OCI-LY7 (cell line): ENCODE data around the gene RSPH9. TPM values are rescaled to one million over a fixed set of nuclear protein-coding genes. Genes with fewer than 3 reads are reported as not detected.

ENCODE experiments used
- BruUV-seq: library from RNA; stranded (reverse); fragments of 400-500 nt; replicated peaks from 2 replicates; lab custom pipeline; 2021; lab: Mats Ljungman, UMichigan
- CTCF ChIA-PET: fragments of 300-600 bp; sonication (Branson Sonifier 250); formaldehyde crosslinking; loops from one replicate; lab custom pipeline; 2022; ENCODE audit warnings: antibody characterized with exemption; ENCODE audit not compliant: unreplicated experiment; lab: Charles Lee
- POLR2A ChIA-PET: fragments of 300-600 bp; sonication (Branson Sonifier 250); formaldehyde crosslinking; loops from one replicate; lab custom pipeline; 2022; ENCODE audit warnings: antibody characterized with exemption; lab: Charles Lee
- DNase-seq: peaks from one replicate; pipeline ENCODE4 v3.0.0-alpha.2; 2015; ENCODE audit warnings: low spot score
- H2AFZ ChIP-seq: fragments of 200-600 bp; sonication (generic), shearing (Covaris generic); 2 replicates; pipeline ENCODE4 v1.6.1; 2014; ENCODE audit warnings: mild to moderate bottlenecking, antibody characterized with exemption, low read length, moderate library complexity
- H3K27ac ChIP-seq: fragments of 200-600 bp; sonication (generic); 2 replicates; pipeline ENCODE4 v1.5.1; 2014; ENCODE audit warnings: mixed run types, low read depth, mild to moderate bottlenecking, moderate library complexity, low read length, inconsistent platforms; ENCODE audit not compliant: poor library complexity, severe bottlenecking
- H3K36me3 ChIP-seq: fragments of 200-600 bp; sonication (generic); 2 replicates; pipeline ENCODE4 v1.6.1; 2014; ENCODE audit warnings: mild to moderate bottlenecking, antibody characterized with exemption, low read length, moderate library complexity, mixed read lengths; ENCODE audit not compliant: insufficient read depth
- H3K4me1 ChIP-seq: fragments of 200-600 bp; sonication (generic); 2 replicates; pipeline ENCODE4 v1.5.1; 2014; ENCODE audit warnings: mild to moderate bottlenecking, low read length; ENCODE audit not compliant: insufficient read depth, poor library complexity, severe bottlenecking
- H3K4me2 ChIP-seq: fragments of 200-600 bp; sonication (generic); 2 replicates; pipeline ENCODE4 v1.6.1; 2014; ENCODE audit warnings: mild to moderate bottlenecking, low read length
- H3K4me3 ChIP-seq: fragments of 200-600 bp; sonication (generic); 2 replicates; pipeline ENCODE4 v1.5.1; 2014; ENCODE audit warnings: mild to moderate bottlenecking, low read depth, low read length; ENCODE audit not compliant: poor library complexity, severe bottlenecking
- H3K79me2 ChIP-seq: fragments of 200-600 bp; sonication (generic); 2 replicates; pipeline ENCODE4 v1.6.1; 2016; ENCODE audit warnings: low read depth, mild to moderate bottlenecking, low read length, moderate library complexity, mixed read lengths; ENCODE audit not compliant: insufficient read depth
- H3K9me2 ChIP-seq: fragments of 200-600 bp; sonication (generic); 2 replicates; pipeline ENCODE4 v1.6.1; 2016; ENCODE audit warnings: mild to moderate bottlenecking, low read length, mixed read lengths; ENCODE audit not compliant: insufficient read depth
- H3K9me3 ChIP-seq: fragments of 200-600 bp; sonication (generic); 2 replicates; pipeline ENCODE4 v1.6.1; 2014; ENCODE audit warnings: mild to moderate bottlenecking, mixed run types, low read length, mixed read lengths
- H4K20me1 ChIP-seq: fragments of 200-600 bp; sonication (generic); 2 replicates; pipeline ENCODE4 v1.6.1; 2014; ENCODE audit warnings: mild to moderate bottlenecking, antibody characterized with exemption, low read length, moderate library complexity, mixed read lengths; ENCODE audit not compliant: insufficient read depth
- CTCF ChIP-seq: fragments of 200-600 bp; sonication (generic); conservative IDR thresholded peaks from 2 replicates; pipeline ENCODE4 v1.5.1; 2014; ENCODE audit warnings: mild to moderate bottlenecking, antibody characterized with exemption, low read length, moderate library complexity, mixed read lengths
- EZH2phosphoT487 ChIP-seq: fragments of 200-600 bp; sonication (generic); IDR thresholded peaks from 2 replicates; pipeline ENCODE4 v1.6.1; 2018; ENCODE audit warnings: low read depth, borderline replicate concordance, mild to moderate bottlenecking, mixed run types, antibody characterized with exemption, low read length, moderate library complexity, mixed read lengths
- intact Hi-C: fragments of 100-400 bp; cut with micrococcal nuclease; formaldehyde crosslinking; loops from one replicate; pipeline ENCODE4 v1.10.0; 2022; ENCODE audit not compliant: unreplicated experiment
- total RNA-seq, 2 experiments: library from RNA; depleted of rRNA in 1 of 2; stranded (reverse); fragments of >200 nt in 1 of 2; shearing (Covaris generic) in 1 of 2; gene quantifications; 2 replicates each; pipeline ENCODE4 v1.2.3, GENCODE V29; 2014 to 2022

Gene RSPH9
- total RNA-seq, 2 experiments from 2014 or later = 0.28 TPM; not detected in 1

- Histone ChIP-seq H3K9me3 (no peaks in the 10 kb centered on the region), H3K36me3 (no peaks in the 10 kb centered on the region), H3K79me2 (no peaks in the 10 kb centered on the region), H3K27ac (peak overlapping the region; percentile 93), H3K4me3 (peak overlapping the region; percentile 49), H2AFZ (peak overlapping the region; percentile 10; the same call in 1 of the 2 replicates), H3K9me2 (no peaks in the 10 kb centered on the region), H3K4me1 (peaks cover 67% of the 10 kb centered on the region), H4K20me1 (no peaks in the 10 kb centered on the region), H3K4me2 (peak overlapping the region; percentile 76)
- DNase-seq = peak; percentile 93
- TF ChIP-seq EZH2phosphoT487 = no peak
- TF ChIP-seq CTCF = no peak
- CTCF ChIA-PET = interaction anchor here (0.6 to 1.8 kb wide), 6 partner anchors 9 to 409 kb away, joined by 3 to 17 read pairs (median 3); no protein-coding TSS in a partner anchor
- POLR2A ChIA-PET = interaction anchor here (1.1 to 2.8 kb wide), 8 partner anchors 9 to 86 kb away, joined by 3 to 36 read pairs (median 6); partner anchors contain the start of genes GTPBP2 and MRPS18A
- intact Hi-C loops = loop anchor here (1.0 to 10.0 kb wide), 6 partner anchors 9 to 80 kb away; partner anchors contain the start of genes MAD2L1BP and VEGFA
- BruUV-seq = no TSS peak
Observed at GRCh38 chr6:43715056-43715788, 70.4 kb downstream of the RSPH9 start.

DNA sequence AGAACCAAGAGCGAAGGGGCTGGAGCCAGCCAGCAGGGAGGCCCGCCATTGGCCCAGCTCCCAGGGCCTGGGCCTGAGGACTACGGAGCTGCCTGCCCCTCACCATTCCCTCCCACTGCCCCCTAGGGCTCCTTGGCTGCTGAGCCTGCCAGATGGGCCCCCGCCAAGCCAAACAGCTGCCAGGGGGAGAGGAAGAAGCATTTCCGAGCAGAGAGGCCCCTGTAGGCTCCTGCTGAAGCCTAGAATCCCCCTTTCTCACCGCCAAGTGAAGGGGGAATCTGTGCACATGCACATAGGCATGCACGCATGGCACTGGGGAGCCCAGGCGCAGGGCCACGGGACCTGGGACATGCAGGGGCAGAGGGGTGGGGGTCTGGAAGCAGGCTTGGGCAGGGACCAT, 71.3 kb downstream of the RSPH9 start:
- CTCF ChIA-PET = no interaction called here
- peaks cover 63% of the 10 kb centered on the region for H3K4me1 ChIP-seq
- DNase-seq = peak; percentile 25
- no peaks in the 10 kb centered on the region for H3K79me2 ChIP-seq
- TF ChIP-seq CTCF (no peak), EZH2phosphoT487 (no peak)
- H3K9me3 ChIP-seq = no peaks in the 10 kb centered on the region
- H4K20me1 ChIP-seq = no peaks in the 10 kb centered on the region
- intact Hi-C loops = loop anchor here (10.0 kb wide), 1 partner anchor 81 kb away; the partner anchor contains the start of gene MAD2L1BP
- no TSS peak for BruUV-seq
- peak overlapping the region; percentile 93 for H3K27ac ChIP-seq
- POLR2A ChIA-PET = interaction anchor here (0.6 to 2.4 kb wide), 2 partner anchors 56 to 57 kb away, joined by 3 to 8 read pairs; no protein-coding TSS in a partner anchor
- H3K4me3 ChIP-seq = peak overlapping the region; percentile 49
- no peaks in the 10 kb centered on the region for H3K36me3 ChIP-seq
- no peaks in the 10 kb centered on the region for H3K9me2 ChIP-seq
- H3K4me2 ChIP-seq = peak overlapping the region; percentile 76
- no peak overlapping the region for H2AFZ ChIP-seq

GRCh38 chr6:43717389-43717788, 72.6 kb downstream of the RSPH9 start:
- no peaks in the 10 kb centered on the region for H3K36me3 ChIP-seq
- no peak overlapping the region for H3K4me2 ChIP-seq
- no peaks in the 10 kb centered on the region for H3K9me2 ChIP-seq
- DNase-seq = no peak
- ChIA-PET POLR2A (no interaction called here), CTCF (no interaction called here)
- no peaks in the 10 kb centered on the region for H3K79me2 ChIP-seq
- TF ChIP-seq EZH2phosphoT487 = no peak
- TF ChIP-seq CTCF = no peak
- BruUV-seq = no TSS peak
- no peak overlapping the region for H3K4me3 ChIP-seq
- no peak overlapping the region for H2AFZ ChIP-seq
- no peaks in the 10 kb centered on the region for H4K20me1 ChIP-seq
- no peaks in the 10 kb centered on the region for H3K9me3 ChIP-seq
- H3K4me1 ChIP-seq = peaks cover 54% of the 10 kb centered on the region
- H3K27ac ChIP-seq = no peak overlapping the region
- intact Hi-C loops = loop anchor here (10.0 kb wide), 1 partner anchor 83 kb away; the partner anchor contains the start of gene MAD2L1BP
